Ishikawa (cell line): Measurements from ENCODE around the gene CAMK1G.

Source experiments
- CEBPB ChIP-seq: IDR thresholded peaks from 2 replicates; pipeline ENCODE4 v1.6.1; 2012
- CREB1 ChIP-seq: IDR thresholded peaks from 2 replicates; pipeline ENCODE4 v1.6.1; 2012; ENCODE audit warnings: low read depth
- EGR1 ChIP-seq: IDR thresholded peaks from 2 replicates; pipeline ENCODE4 v1.6.1; 2012
- EP300 ChIP-seq: IDR thresholded peaks from 2 replicates; pipeline ENCODE4 v1.6.1; 2012; ENCODE audit warnings: borderline replicate concordance
- TEAD4 ChIP-seq: IDR thresholded peaks from 2 replicates; pipeline ENCODE4 v1.6.1; 2012
- YY1 ChIP-seq: IDR thresholded peaks from 2 replicates; pipeline ENCODE4 v1.6.1; 2012; ENCODE audit warnings: low read depth

DNA sequence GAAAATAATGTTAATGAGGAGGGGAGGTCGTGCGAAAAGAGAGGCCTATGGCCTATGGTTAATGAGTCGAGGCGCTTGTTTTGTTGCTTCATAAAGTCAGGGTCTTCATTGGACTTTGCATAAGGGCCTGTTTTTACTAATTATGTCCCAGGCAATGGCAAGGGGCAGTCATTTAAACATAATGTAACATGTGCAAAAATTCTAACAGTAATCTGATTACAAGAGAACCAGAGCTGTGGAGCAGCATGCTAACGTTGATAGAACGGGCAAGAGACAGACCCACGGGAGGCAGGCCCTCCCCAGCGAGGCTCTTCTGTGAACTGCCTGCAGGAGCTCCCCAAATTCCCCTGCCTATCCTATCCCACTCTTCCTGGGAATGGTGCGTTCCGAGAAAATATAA, 22.6 kb upstream of the CAMK1G start:
- TF ChIP-seq TEAD4 (no peak), YY1 (no peak), EGR1 (no peak), CREB1 (no peak), EP300 (no peak), CEBPB (no peak)
